Testis (tissue), 2 donors: ENCODE results near the gene HFE.

Experiments
- POLR2A ChIP-seq: fragments of 450-650 bp; IDR thresholded peaks from one replicate; pipeline ENCODE4 v1.6.1; 2017; ENCODE audit warnings: antibody characterized with exemption, mild to moderate bottlenecking, moderate library complexity
- TF ChIP-seq, protein P1 (sequence below), 3 experiments: fragments of 450-650 bp in 2 of 3; fragments of 200-600 bp in 1 of 3; sonication (generic) in 1 of 3; IDR thresholded peaks; one replicate each; pipeline ENCODE4 v1.5.1; 2016 to 2019; ENCODE audit warnings: antibody characterized with exemption in 3 of 3, mild to moderate bottlenecking in 2 of 3, moderate library complexity in 1 of 3

DNA sequence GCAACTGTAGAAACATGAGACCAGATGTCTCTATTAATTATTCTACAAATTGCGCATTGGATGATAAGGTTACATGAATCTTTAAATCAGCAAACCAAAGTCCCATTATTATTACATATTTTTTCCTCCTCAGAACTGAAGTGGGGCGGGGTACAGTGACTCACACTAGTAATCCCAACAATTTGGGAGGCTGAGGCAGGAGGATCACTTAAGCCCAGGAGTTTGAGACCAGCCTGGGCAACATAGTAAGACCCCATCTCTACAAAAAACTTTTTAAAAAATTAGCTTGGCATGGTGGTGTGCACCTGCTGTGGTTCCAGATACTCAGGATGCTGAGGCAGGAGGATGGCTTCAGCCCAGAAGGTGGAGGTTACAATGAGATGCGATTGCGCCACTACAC is 29.0 kb downstream of the HFE start:
- TF ChIP-seq, protein P1, sequence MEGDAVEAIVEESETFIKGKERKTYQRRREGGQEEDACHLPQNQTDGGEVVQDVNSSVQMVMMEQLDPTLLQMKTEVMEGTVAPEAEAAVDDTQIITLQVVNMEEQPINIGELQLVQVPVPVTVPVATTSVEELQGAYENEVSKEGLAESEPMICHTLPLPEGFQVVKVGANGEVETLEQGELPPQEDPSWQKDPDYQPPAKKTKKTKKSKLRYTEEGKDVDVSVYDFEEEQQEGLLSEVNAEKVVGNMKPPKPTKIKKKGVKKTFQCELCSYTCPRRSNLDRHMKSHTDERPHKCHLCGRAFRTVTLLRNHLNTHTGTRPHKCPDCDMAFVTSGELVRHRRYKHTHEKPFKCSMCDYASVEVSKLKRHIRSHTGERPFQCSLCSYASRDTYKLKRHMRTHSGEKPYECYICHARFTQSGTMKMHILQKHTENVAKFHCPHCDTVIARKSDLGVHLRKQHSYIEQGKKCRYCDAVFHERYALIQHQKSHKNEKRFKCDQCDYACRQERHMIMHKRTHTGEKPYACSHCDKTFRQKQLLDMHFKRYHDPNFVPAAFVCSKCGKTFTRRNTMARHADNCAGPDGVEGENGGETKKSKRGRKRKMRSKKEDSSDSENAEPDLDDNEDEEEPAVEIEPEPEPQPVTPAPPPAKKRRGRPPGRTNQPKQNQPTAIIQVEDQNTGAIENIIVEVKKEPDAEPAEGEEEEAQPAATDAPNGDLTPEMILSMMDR (IDR thresholded peaks at IDR 0.05) = no peak
- TF ChIP-seq POLR2A = no peak
